Endodermal cell (in vitro differentiated cells): ENCODE results near the gene CALML5. TPM values are rescaled to one million over a fixed set of nuclear protein-coding genes. Genes with fewer than 3 reads are reported as not detected.

Experiments used
- DNase-seq: peaks from one replicate; pipeline ENCODE4 v3.0.0-alpha.2; 2017
- H3K27ac ChIP-seq: 2 replicates; pipeline ENCODE4 v1.5.1; 2013; ENCODE audit warnings: mild to moderate bottlenecking, low read depth, low read length, moderate library complexity
- H3K27me3 ChIP-seq: 2 replicates; pipeline ENCODE4 v1.6.1; 2013; ENCODE audit warnings: mild to moderate bottlenecking, low read length, moderate library complexity; ENCODE audit not compliant: insufficient read depth, control insufficient read depth, poor library complexity, severe bottlenecking
- H3K36me3 ChIP-seq: 2 replicates; pipeline ENCODE4 v1.7.0; 2013; ENCODE audit warnings: mild to moderate bottlenecking, low read length, moderate library complexity; ENCODE audit not compliant: control insufficient read depth, insufficient read depth
- H3K4me1 ChIP-seq: one replicate; pipeline ENCODE4 v1.7.0; 2013; ENCODE audit warnings: low read length; ENCODE audit not compliant: control insufficient read depth, insufficient read depth
- H3K4me3 ChIP-seq: 2 replicates; pipeline ENCODE4 v1.5.1; 2013; ENCODE audit warnings: mild to moderate bottlenecking, low read length, moderate library complexity
- H3K9ac ChIP-seq: 2 replicates; pipeline ENCODE4 v1.6.1; 2013; ENCODE audit warnings: mild to moderate bottlenecking, low read length, moderate library complexity; ENCODE audit not compliant: poor library complexity, severe bottlenecking; ENCODE audit errors: extremely low read depth
- H3K9me3 ChIP-seq: 2 replicates; pipeline ENCODE4 v1.6.1; 2013; ENCODE audit warnings: mild to moderate bottlenecking, low read length, moderate library complexity; ENCODE audit not compliant: control insufficient read depth
- H3K27ac Mint-ChIP-seq: 2 replicates; pipeline ENCODE4 v1.8.0; 2020; ENCODE audit warnings: mixed read lengths
- H3K27me3 Mint-ChIP-seq: 2 replicates; pipeline ENCODE4 v1.8.0; 2021; ENCODE audit warnings: mild to moderate bottlenecking, mixed read lengths; ENCODE audit not compliant: insufficient read depth
- H3K36me3 Mint-ChIP-seq: 2 replicates; pipeline ENCODE4 v1.8.0; 2020; ENCODE audit warnings: low read depth, mixed read lengths
- H3K4me1 Mint-ChIP-seq: 2 replicates; pipeline ENCODE4 v1.8.0; 2020; ENCODE audit warnings: mixed read lengths
- H3K4me3 Mint-ChIP-seq: 2 replicates; pipeline ENCODE4 v1.8.0; 2020; ENCODE audit warnings: mild to moderate bottlenecking, moderate library complexity, mixed read lengths
- H3K9me3 Mint-ChIP-seq: 2 replicates; pipeline ENCODE4 v1.8.0; 2020; ENCODE audit warnings: mild to moderate bottlenecking, mixed read lengths
- WGBS, 2 experiments: methylation state at CpG; one replicate each; pipeline versions ENCODE4 v1.1.5 to v1.1.7; 2013; ENCODE audit warnings: missing lambda C conversion rate in 2 of 2, mixed read lengths in 1 of 2; ENCODE audit not compliant: insufficient coverage in 1 of 2, insufficient read length in 1 of 2; 5-methylcytosine and 5-hydroxymethylcytosine counted together
- total RNA-seq, 2 donors: library from RNA; stranded (reverse); fragmentation: NEBNext Ultra II Directional in 1 of 2; extraction: Animal tissue kit (Norgen Biotek cat#: 25700) in 1 of 2; gene quantifications; 2 replicates in 1 of 2; 3 replicates in 1 of 2; pipeline ENCODE4 v1.2.1, GENCODE V29; 2021
- TF ChIP-seq, protein P1 (sequence below): fragments of 200-600 bp; sonication (generic); conservative IDR thresholded peaks from 2 replicates; pipeline ENCODE4 v1.5.0; 2021; ENCODE audit warnings: antibody characterized with exemption, mild to moderate bottlenecking

CALML5 gene
- total RNA-seq, 2 donors from 2014 or later = not detected

DNA sequence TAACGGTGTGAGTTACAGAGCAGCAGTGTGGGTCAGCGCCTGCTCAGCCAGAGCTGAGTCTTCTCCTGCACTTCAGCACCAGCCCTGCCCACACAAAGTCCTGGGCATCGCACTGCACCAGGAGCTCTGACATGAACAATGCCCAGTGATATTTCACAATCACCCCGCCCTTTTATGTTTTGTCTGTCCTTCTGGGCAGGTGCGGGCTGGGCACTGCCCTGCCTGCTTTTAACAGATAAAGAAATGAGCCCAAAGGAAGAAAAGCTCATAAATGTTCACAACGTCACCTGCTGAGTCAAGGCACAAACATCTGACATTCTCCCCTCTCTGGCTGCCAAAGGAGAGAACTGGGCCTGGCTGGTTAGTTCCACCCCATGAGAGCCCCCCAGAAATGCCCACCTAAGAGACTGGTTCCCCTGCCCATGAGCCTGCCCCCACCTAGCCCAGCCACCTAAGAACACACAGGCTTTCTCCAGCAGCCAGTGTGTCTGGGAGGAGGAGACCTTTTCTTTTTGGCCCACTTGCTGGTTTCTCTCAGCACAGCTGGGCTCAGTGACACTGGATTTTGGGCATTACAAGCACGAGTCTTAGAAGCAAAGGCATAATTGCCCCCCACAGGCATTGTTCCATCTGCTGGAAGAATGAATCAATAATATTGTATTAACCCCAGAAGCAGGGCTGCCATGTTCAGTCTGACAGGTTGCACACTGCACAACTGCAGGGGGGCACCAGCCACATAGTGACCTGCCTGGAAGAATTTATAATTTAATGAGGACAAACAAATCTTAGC, 47.7 kb upstream of the CALML5 start:
- no peaks in the 10 kb centered on the region for H3K4me1 ChIP-seq
- H3K27ac Mint-ChIP-seq = no peak overlapping the region
- peaks cover 7% of the 10 kb centered on the region for H3K4me1 Mint-ChIP-seq
- H3K9ac ChIP-seq = no peak overlapping the region
- H3K27me3 ChIP-seq = no peaks in the 10 kb centered on the region
- H3K27ac ChIP-seq = no peak overlapping the region
- peak; percentile 23 for DNase-seq
- peaks cover 14% of the 10 kb centered on the region for H3K9me3 Mint-ChIP-seq
- H3K27me3 Mint-ChIP-seq = no peaks in the 10 kb centered on the region
- H3K9me3 ChIP-seq = peaks cover 13% of the 10 kb centered on the region
- no peaks in the 10 kb centered on the region for H3K36me3 ChIP-seq
- H3K4me3 Mint-ChIP-seq = no peak overlapping the region
- WGBS, 2 experiments = 94 to 100% methylated on average over 5 to 7 of the region's 7 CpGs
- TF ChIP-seq, protein P1, sequence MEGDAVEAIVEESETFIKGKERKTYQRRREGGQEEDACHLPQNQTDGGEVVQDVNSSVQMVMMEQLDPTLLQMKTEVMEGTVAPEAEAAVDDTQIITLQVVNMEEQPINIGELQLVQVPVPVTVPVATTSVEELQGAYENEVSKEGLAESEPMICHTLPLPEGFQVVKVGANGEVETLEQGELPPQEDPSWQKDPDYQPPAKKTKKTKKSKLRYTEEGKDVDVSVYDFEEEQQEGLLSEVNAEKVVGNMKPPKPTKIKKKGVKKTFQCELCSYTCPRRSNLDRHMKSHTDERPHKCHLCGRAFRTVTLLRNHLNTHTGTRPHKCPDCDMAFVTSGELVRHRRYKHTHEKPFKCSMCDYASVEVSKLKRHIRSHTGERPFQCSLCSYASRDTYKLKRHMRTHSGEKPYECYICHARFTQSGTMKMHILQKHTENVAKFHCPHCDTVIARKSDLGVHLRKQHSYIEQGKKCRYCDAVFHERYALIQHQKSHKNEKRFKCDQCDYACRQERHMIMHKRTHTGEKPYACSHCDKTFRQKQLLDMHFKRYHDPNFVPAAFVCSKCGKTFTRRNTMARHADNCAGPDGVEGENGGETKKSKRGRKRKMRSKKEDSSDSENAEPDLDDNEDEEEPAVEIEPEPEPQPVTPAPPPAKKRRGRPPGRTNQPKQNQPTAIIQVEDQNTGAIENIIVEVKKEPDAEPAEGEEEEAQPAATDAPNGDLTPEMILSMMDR = no peak
- peaks cover 5% of the 10 kb centered on the region for H3K36me3 Mint-ChIP-seq
- H3K4me3 ChIP-seq = no peak overlapping the region

DNA sequence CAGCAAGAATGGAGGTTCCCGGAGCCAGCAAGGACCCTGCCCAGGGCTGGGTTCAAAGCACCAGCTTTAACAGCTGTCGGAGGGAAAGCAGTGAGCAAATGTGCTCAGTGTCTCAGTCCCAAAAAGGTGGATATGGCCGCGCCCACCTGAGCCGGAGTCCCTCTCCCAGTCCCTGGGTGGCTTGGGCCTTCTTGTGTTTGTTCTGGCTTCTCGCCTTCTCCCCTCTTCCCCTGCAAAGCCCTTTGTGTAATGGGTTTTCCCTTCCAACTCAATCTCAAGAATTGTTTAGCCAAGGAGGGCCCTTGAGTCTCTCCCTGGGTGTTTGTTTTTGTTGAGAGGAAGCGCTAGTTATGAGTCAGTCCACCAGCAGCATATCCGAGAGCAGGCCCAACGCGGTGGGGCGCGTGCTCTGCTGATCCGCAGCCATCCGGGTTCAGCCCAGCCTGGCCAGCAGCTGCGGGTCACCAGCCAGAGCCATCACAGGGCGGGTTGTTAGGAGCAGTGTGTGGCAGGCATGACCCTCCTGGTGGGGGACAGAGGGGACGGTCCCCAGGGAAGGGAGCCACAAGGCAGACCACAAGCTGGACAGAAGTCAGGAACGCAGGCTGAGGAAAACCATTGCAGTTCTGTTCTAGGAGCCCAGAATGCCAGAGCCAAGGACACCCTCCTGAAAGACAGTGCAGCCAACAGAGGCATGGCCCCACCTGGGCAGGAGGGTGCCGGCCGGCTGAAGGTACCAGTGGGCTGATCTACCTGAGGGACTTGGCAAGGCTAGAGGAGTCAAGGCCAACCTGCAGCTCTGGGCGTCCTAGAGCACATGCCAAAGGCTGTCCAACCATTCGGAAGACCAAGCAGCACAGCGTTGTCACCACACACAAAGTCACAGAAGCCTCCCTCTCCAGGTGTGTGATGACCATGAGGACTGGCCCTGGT, 46.7 kb upstream of the CALML5 start:
- peaks cover 5% of the 10 kb centered on the region for H3K36me3 Mint-ChIP-seq
- peaks cover 7% of the 10 kb centered on the region for H3K4me1 Mint-ChIP-seq
- no peak overlapping the region for H3K4me3 Mint-ChIP-seq
- peaks cover 20% of the 10 kb centered on the region for H3K9me3 Mint-ChIP-seq
- Histone ChIP-seq H3K9me3 (peaks cover 15% of the 10 kb centered on the region), H3K27ac (no peak overlapping the region), H3K27me3 (no peaks in the 10 kb centered on the region), H3K4me3 (no peak overlapping the region), H3K9ac (no peak overlapping the region), H3K4me1 (no peaks in the 10 kb centered on the region), H3K36me3 (no peaks in the 10 kb centered on the region)
- H3K27ac Mint-ChIP-seq = peak overlapping the region; percentile 53
- DNase-seq = peak; percentile 39
- no peaks in the 10 kb centered on the region for H3K27me3 Mint-ChIP-seq
- TF ChIP-seq, protein P1 = no peak
- WGBS, 2 experiments = 93% methylated on average over 17 to 23 of the region's 23 CpGs

DNA sequence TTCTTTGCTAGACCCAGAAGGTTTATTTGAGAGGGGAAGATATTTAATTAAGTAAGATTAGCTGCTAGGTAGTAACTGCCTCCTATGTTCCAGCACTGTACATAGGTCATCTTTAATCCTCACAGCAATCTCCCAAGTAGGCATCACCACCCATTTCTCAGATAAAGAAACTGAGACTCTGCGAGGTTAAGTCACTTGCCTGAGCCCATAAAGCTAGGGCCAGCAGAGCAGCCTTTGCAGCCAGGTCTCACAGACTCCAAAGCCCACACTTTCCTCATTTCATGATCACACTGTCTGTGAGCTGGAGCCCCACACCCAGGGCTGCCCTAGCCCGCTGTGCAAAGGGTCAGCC, 46.0 kb upstream of the CALML5 start:
- Histone ChIP-seq H3K27me3 (no peaks in the 10 kb centered on the region), H3K4me3 (no peak overlapping the region), H3K9me3 (peaks cover 15% of the 10 kb centered on the region), H3K27ac (no peak overlapping the region), H3K4me1 (no peaks in the 10 kb centered on the region), H3K9ac (no peak overlapping the region), H3K36me3 (no peaks in the 10 kb centered on the region)
- no peak overlapping the region for H3K4me3 Mint-ChIP-seq
- H3K9me3 Mint-ChIP-seq = peaks cover 21% of the 10 kb centered on the region
- DNase-seq = no peak
- H3K4me1 Mint-ChIP-seq = peaks cover 7% of the 10 kb centered on the region
- peaks cover 5% of the 10 kb centered on the region for H3K36me3 Mint-ChIP-seq
- WGBS, 2 experiments = 92 to 95% methylated on average over 2 of the region's 2 CpGs
- no peaks in the 10 kb centered on the region for H3K27me3 Mint-ChIP-seq
- no peak overlapping the region for H3K27ac Mint-ChIP-seq
- TF ChIP-seq, protein P1 = no peak
